GM18498 (cell line): ENCODE measurements around the gene ZNF682.
"Not testable (repeated sequence)": the region's sequence is repeated elsewhere in the genome, so short reads cannot be mapped to it uniquely, and the experiment has no call there.

Experiments
- ATAC-seq: cut with Tn5 transposase; IDR thresholded peaks from one replicate; pipeline ENCODE4 v1.9.1; 2021; ENCODE audit warnings: mild to moderate bottlenecking, moderate library complexity; ENCODE audit not compliant: unreplicated experiment

Gene ZNF682

DNA sequence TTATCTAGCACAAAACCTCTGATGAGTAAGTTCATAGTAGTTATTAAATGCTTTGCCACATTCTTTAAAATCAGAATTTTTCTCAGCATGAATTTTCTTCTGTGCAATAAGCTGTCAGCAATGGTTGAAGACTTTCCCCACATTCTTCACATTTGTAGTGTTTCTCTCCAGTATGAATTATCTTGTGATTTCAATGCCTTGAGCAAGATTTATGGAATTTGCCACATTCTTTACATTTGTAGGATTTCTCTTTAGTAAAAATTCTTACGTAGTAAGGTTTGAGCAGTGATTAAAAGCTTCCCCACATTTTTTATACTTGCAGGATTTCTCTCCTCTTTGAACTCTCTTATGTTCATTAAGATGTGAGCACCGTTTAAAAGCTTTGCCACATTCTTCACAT lies 33.6 kb downstream of the ZNF682 start:
- ATAC-seq = no peak

DNA sequence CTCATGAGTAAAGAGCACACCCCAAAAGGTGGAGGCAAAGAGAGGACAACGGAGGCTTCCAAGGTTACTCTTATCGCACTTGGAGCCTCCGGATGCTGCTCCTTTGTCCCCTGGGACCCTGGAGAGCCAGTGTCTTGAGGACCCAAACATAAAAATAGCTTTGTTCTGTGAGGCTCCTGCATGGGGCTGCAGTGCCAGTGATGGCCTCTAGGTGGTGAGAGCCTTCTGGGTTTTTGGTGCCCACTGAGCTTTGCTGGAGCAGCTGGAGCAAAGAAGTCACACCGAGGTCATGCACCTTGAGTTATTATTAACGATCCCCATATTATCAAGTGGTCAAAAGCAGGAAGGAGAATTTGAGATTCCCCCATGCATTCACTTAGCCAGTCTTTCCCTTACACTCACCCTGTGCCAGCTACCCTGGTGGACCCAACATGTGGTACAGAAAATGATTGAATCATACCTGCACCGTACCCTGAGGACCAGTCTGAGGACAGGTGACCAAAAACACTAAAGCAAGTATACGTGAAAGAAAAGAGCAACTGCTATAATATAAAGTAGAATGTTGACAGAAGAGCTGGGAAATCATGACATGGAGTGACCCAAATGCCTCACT lies 41.5 kb downstream of the ZNF682 start:
- no peak for ATAC-seq

DNA sequence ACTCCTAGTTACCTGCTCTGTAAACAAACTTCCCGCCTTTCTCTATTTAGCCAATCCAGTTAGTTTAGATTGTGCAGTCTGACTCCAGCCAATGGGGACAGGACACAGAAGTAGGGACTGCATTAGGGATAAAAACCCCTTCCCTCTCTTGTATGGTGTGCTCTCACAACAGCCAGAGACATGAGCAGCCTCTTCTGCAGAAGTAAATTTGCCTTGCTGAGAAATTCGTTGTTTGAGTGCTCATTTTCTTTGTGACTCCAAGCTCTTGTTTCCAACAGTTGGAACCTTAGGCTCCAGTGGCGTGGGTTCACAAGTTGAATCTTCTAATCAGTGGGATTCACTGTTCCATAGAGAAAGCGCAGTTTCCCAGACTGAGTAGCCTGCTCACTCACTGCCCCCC lies 72.4 kb downstream of the ZNF682 start:
- ATAC-seq = no peak

DNA sequence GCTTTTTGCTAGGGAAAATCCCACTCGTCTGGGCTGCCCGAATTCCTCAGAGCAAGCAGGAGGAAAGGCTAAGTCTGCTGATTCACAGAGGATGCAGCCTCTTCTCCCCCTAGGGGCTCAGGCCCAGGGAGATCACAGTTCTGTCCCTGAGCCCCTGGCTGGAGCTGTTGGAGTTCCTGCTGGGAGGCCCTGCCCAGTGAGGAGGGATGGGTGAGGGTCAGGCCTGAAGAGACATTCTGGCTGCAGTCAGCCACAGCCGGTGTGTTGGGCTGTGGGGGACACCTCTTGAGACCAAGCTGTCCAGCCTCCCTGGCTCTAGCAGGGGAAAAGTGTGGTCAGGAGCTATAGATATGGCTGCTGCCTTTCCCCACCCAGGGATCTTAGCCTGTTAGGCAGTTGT lies 73.2 kb downstream of the ZNF682 start:
- ATAC-seq = not testable (repeated sequence)

DNA sequence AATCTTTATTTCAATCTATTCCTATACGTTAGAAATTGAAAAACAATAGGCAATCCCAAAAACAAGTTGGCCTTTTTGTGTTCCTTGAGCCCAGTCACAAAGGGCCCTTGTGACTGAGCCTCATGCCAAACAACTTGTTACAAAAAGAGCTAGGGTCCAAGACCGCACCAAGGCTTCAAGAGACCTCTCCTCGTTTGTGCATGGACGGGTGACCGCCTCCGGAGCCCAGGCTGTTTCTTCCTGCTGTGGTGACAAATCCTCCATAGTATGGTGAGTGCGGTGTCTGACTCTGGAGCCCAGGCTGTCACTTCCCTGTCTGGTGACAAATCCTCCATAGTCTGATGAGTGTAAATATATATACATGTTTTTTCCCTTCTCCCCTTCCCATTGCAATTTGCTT lies 74.9 kb downstream of the ZNF682 start:
- no peak for ATAC-seq

DNA sequence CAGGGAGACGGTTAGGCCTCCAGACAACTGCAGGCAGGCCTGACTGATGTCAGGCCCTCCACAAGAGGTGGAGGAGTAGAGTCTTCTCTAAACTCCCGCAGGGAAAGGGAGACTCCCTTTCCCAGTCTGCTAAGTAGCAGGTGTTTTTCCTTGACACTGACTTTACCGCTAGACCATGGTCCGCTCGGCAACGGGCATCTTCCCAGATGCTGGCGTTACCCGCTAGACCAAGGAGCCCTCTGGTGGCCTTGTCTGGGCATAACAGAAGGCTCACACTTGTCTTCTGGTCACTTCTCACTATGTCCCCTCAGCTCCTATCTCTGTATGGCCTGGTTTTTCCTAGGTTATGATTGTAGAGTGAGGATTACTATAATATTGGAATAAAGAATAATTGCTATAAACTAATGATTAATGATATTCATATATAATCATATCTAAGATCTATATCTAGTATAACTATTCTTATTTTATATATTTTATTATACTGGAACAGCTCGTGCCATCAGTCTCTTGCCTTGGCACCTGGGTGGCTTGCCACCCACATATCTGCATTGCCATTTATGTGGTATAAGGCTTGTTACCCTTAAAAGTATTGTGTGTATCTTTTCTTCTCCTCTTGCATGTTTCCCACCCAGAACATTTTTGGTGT lies 80.0 kb downstream of the ZNF682 start:
- ATAC-seq = not testable (repeated sequence)

DNA sequence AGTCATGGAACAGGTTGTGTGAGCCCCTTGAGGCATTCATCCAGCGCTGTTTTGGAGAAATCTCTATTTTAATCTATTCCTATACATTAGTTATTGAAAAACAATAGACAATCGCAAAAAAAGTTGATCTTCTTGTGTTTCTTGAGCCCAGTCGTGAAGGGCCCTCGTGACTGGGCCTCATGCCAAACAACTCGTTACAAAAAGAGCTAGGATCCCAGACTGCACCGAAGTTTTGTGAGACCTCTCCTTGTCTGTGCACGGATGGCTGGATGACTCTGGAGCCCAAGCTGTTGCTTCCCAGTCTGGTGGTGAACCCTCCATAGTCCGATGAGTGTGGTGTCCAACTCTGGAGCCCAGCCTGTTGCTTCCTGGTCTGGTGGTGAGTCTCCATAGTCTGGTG lies 81.5 kb downstream of the ZNF682 start:
- ATAC-seq = not testable (repeated sequence)

DNA sequence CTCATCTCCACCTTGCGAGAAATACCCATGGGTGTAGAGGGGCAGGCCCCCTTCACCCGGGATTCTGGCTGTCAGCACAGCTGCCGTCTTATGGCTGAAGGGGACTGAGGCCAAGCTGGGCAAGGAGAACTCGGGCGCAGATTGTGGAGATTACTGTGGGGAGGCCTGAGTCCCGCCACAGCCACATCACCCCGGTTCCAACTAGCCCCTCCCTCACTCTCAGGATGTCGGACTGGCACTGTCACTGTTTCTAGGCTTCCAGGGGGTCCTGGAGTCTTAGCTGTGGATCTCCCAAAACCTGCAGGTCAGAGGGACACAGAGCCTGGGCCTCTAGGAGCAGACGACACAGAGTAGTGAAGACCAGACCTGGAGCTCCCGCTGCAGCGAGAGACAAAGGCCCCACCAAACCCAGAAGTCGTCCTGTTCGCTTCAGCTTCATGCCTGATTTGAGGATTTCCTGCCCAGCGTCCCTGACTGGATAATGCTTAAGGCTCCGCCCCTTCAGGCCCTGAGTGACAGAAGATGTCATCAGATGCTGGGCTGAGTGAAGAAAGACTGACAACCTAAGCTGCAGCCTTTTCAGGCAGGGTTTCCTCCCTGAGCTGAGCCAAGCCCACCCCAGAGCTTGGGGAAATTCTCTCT lies 82.8 kb downstream of the ZNF682 start:
- no peak for ATAC-seq

DNA sequence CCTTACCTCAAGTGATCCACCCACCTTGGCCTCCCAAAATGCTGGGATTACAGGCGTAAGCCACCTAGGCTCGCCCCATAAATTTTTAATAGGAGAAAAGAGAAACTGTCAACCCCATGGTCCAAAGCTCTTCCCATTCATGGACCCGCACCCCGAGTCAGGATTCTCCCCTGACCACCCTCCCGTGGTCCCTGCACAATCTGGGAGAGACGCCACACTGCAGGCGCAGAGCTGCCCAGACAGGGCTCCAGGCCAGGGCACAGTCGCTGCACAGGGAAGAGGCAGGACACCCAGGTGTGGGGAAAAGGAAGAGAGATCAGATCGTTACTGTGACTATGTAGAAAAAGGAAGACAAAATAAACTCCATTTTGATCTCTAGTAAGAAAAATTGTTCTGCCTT lies 84.1 kb downstream of the ZNF682 start:
- ATAC-seq = no peak
